GM06990 (cell line): ENCODE measurements around the gene CNOT2.
"Not testable (repeated sequence)": the region's sequence is repeated elsewhere in the genome, so short reads cannot be mapped to it uniquely, and the experiment has no call there.

Source experiments
- DNase-seq: peaks from one replicate; pipeline ENCODE4 v3.0.0-alpha.2; 2011; ENCODE audit not compliant: insufficient read length; ENCODE audit errors: extremely low read depth
- H3K27me3 ChIP-seq: replicated peaks from 2 replicates; pipeline ENCODE4 v1.6.0; 2011; ENCODE audit warnings: low read length; ENCODE audit not compliant: control insufficient read depth, insufficient read depth
- H3K36me3 ChIP-seq: 2 replicates; pipeline ENCODE4 v1.5.1; 2011; ENCODE audit warnings: low read length; ENCODE audit not compliant: control insufficient read depth, insufficient read depth
- H3K4me3 ChIP-seq: replicated peaks from 2 replicates; pipeline ENCODE4 v1.5.1; 2011; ENCODE audit warnings: low read depth, mild to moderate bottlenecking, control low read depth, low read length
- CTCF ChIP-seq: IDR thresholded peaks from 2 replicates; pipeline ENCODE4 v1.5.1; 2011; ENCODE audit warnings: low read length, control low read depth, mild to moderate bottlenecking, inconsistent platforms; ENCODE audit not compliant: insufficient read depth, poor library complexity, severe bottlenecking

Gene CNOT2

GRCh38 chr12:70383484-70383883, 140.3 kb downstream of the CNOT2 start:
- H3K4me3 ChIP-seq, result no peak overlapping the region
- H3K27me3 ChIP-seq, result no peaks in the 10 kb centered on the region
- TF ChIP-seq CTCF, result no peak
- H3K36me3 ChIP-seq, result no peaks in the 10 kb centered on the region
- DNase-seq, result no peak

GRCh38 chr12:70383886-70384285, 140.7 kb downstream of the CNOT2 start:
- Histone ChIP-seq H3K36me3 (no peaks in the 10 kb centered on the region), H3K27me3 (no peaks in the 10 kb centered on the region), H3K4me3 (no peak overlapping the region)
- TF ChIP-seq CTCF, result no peak
- DNase-seq, result no peak

GRCh38 chr12:70386771-70387170, 143.5 kb downstream of the CNOT2 start:
- H3K27me3 ChIP-seq, result no peaks in the 10 kb centered on the region
- TF ChIP-seq CTCF, result no peak

GRCh38 chr12:70389678-70390077, 146.4 kb downstream of the CNOT2 start:
- H3K4me3 ChIP-seq, result no peak overlapping the region
- no peaks in the 10 kb centered on the region for H3K36me3 ChIP-seq
- no peak for TF ChIP-seq CTCF
- no peaks in the 10 kb centered on the region for H3K27me3 ChIP-seq
- DNase-seq, result no peak

More at GRCh38 chr12:70386771-70387170, 143.5 kb downstream of the CNOT2 start:
- DNase-seq, result no peak
- H3K36me3 ChIP-seq, result no peaks in the 10 kb centered on the region
- H3K4me3 ChIP-seq, result no peak overlapping the region

GRCh38 chr12:70392631-70393030, 149.4 kb downstream of the CNOT2 start:
- not testable (repeated sequence) for H3K4me3 ChIP-seq

GRCh38 chr12:70393787-70394499, 150.7 kb downstream of the CNOT2 start:
- H3K36me3 ChIP-seq, result no peaks in the 10 kb centered on the region
- H3K4me3 ChIP-seq, result no peak overlapping the region
- TF ChIP-seq CTCF, result no peak
- DNase-seq, result no peak
- H3K27me3 ChIP-seq, result no peaks in the 10 kb centered on the region

More at GRCh38 chr12:70392631-70393030, 149.4 kb downstream of the CNOT2 start:
- not testable (repeated sequence) for H3K36me3 ChIP-seq, DNase-seq, H3K27me3 ChIP-seq
